SH-SY5Y (cell line): ENCODE results near the gene PACS2.

Experiments used
- GATA2 ChIP-seq: IDR thresholded peaks from 2 replicates; pipeline ENCODE4 v1.6.1; 2011; ENCODE audit warnings: mild to moderate bottlenecking, low read depth, low read length
- GATA3 ChIP-seq: IDR thresholded peaks from 2 replicates; pipeline ENCODE4 v1.6.1; 2011; ENCODE audit warnings: low read depth, mild to moderate bottlenecking, low read length, moderate library complexity

DNA sequence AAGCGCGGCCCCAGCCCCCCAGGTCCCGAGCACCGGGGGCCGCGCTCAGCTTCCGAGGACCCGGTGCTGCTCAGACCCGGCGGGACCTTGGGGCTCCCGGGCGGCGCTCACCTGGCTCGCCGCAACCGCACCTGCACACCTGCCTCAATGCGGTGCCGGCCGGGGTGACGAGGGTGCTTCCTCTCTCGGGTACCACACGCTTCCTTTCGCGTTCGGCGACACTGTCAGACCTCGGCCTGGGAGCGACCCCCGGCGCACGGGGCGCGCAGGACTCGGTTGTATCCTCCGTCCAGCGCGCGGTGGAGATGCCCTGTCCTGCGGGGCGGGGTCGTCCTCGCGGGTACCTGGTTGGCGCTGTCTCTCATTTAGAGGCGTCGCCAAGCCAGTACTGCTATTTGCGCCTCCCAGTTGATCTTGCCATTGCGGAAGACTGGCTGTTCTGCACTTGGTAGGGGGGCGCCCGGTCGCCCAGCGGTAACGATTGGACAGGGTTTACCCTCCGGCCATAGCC, 718 bp downstream of the PACS2 start:
- TF ChIP-seq GATA2 (no peak), GATA3 (no peak)
